ENCODE measurements around the gene NEDD4L.
"Not testable (repeated sequence)": the region's sequence is repeated elsewhere in the genome, so short reads cannot be mapped to it uniquely, and the experiment has no call there.

The NEDD4L gene

DNA sequence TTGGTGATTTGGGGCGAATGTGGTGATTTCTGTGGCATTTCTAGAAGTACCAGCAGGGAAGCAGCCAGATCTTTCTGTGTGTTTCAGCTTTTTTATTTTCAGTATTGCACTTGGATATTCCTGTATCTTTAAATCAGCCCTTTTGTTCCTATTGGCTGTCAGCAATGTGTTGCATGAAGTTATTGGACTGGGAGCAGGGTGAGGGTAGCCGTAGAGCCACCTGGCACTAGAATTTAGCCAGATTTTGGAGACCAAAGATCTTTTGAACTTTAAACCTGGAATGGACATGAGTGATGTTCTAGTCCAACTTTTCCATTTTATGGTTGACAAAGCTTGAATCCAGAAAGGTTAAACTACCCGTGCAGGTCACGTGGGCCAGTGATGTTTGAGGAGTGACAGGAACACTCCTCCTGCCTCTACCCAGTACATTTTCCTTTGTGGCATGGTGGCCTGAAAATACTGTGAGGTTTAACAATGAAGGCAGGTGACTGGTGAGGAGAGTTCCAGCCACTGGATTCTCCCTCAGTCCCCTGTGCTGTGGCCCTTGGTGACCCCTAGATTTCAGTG lies 122.3 kb downstream of the NEDD4L start:
- peaks cover 10% of the 10 kb centered on the region for H3K27me3 Mint-ChIP-seq
- no peak overlapping the region for H3K4me3 Mint-ChIP-seq
- H3K4me1 Mint-ChIP-seq = no peaks in the 10 kb centered on the region
- H3K27ac Mint-ChIP-seq = no peak overlapping the region
- H3K9me3 Mint-ChIP-seq = no peaks in the 10 kb centered on the region
- CTCF ChIA-PET = no interaction called here
- no peaks in the 10 kb centered on the region for H3K36me3 Mint-ChIP-seq
- no peak for DNase-seq

GRCh38 chr18:58167073-58167472 lies 123.0 kb downstream of the NEDD4L start:
- Mint-ChIP-seq H3K4me1 (no peaks in the 10 kb centered on the region), H3K4me3 (no peak overlapping the region), H3K27ac (no peak overlapping the region), H3K36me3 (no peaks in the 10 kb centered on the region), H3K27me3 (peaks cover 7% of the 10 kb centered on the region), H3K9me3 (no peaks in the 10 kb centered on the region)
- CTCF ChIA-PET = no interaction called here
- no peak for DNase-seq

DNA sequence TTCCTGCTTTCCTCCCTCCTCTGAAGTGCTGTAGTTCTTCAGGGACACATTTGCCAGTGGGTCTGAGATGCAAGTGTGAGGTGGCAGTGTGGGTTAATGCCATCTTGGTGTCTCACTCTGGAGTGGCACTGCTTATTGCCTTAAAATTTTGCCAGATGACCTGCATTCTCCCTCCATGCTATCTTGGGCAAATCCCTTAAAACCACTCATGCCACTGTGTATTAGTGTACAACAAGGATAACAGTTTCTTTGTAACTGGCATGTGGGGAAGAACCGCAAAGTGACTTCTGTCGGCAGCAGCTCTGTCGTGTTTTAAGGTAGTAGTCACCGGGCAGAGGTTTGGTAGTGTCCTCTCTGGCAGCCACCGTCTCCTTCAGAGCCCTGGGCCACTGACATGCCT lies 124.2 kb downstream of the NEDD4L start:
- no peak for DNase-seq
- no peaks in the 10 kb centered on the region for H3K4me1 Mint-ChIP-seq
- H3K27ac Mint-ChIP-seq = no peak overlapping the region
- no peaks in the 10 kb centered on the region for H3K36me3 Mint-ChIP-seq
- CTCF ChIA-PET = no interaction called here
- peaks cover 5% of the 10 kb centered on the region for H3K27me3 Mint-ChIP-seq
- H3K4me3 Mint-ChIP-seq = no peak overlapping the region
- H3K9me3 Mint-ChIP-seq = no peaks in the 10 kb centered on the region

DNA sequence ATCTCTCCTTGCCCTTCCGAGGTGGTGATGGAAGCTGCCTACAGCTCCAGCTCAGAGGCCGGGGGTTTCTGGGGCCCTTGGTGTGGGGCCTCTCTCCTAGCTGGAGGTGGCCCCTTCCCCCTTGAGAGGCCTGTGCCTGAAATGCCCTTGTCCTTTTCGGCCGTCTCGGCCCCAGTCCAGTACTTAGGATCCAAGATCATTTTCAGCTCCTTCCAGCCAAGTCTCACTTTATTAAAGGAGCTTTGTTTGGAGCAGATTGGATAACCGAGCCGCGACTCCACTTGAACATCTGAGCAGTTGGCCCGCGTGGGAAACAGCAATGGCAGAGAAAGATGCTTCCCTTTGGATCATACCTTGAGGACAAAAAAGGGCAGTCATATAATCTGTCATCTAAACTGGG lies 125.0 kb downstream of the NEDD4L start:
- H3K36me3 Mint-ChIP-seq = no peaks in the 10 kb centered on the region
- H3K4me3 Mint-ChIP-seq = no peak overlapping the region
- peaks cover 7% of the 10 kb centered on the region for H3K27me3 Mint-ChIP-seq
- no peak overlapping the region for H3K27ac Mint-ChIP-seq
- H3K4me1 Mint-ChIP-seq = no peaks in the 10 kb centered on the region
- no peak for DNase-seq
- no peaks in the 10 kb centered on the region for H3K9me3 Mint-ChIP-seq
- CTCF ChIA-PET = no interaction called here

DNA sequence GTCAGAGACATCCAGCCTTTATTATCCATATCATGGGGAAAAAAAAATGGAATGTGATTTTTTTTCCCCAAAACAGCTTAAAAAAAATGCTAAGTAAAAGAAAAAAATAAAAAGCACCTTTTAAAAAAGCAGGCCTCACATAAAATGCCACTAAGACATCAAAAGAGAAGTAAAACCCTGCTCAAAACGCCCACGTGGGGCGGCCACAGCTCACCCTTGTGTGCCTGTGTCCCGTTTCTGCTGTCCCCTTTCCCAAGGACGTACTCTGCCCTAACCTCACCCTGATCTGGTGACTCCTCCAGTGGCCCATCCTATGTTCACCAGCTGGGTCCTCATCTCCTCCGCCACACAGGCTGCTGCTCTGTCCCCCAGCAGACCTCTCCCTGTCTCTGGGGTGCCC lies 125.4 kb downstream of the NEDD4L start:
- CTCF ChIA-PET = no interaction called here

DNA sequence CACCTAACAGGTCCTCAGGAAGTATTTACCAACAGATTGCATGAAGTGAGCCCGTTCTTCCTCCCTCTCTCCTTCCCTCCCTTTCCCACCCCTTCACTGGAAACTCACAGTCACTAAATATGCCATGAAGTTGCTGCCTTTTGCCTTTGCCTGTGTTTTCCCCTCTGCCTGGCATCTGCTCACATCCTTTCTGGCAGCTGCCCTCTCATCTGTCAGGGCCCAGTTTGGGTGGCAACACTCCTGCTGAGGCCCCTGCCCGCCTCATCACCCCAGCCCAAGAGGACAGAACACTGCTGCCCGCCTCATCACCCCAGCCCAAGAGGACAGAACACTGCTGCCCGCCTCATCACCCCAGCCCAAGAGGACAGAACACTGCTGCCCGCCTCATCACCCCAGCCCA lies 126.0 kb downstream of the NEDD4L start:
- H3K4me3 Mint-ChIP-seq, H3K27ac Mint-ChIP-seq, H3K36me3 Mint-ChIP-seq, CTCF ChIA-PET, H3K4me1 Mint-ChIP-seq, H3K9me3 Mint-ChIP-seq, DNase-seq: not testable (repeated sequence)
- H3K27me3 Mint-ChIP-seq = peaks cover 13% of the 10 kb centered on the region

More for the DNA sequence above, 125.4 kb downstream of the NEDD4L start:
- H3K27ac Mint-ChIP-seq = no peak overlapping the region
- H3K4me3 Mint-ChIP-seq = no peak overlapping the region
- H3K36me3 Mint-ChIP-seq = no peaks in the 10 kb centered on the region
- DNase-seq = no peak
- H3K9me3 Mint-ChIP-seq = no peaks in the 10 kb centered on the region
- peaks cover 12% of the 10 kb centered on the region for H3K27me3 Mint-ChIP-seq
- H3K4me1 Mint-ChIP-seq = no peaks in the 10 kb centered on the region

DNA sequence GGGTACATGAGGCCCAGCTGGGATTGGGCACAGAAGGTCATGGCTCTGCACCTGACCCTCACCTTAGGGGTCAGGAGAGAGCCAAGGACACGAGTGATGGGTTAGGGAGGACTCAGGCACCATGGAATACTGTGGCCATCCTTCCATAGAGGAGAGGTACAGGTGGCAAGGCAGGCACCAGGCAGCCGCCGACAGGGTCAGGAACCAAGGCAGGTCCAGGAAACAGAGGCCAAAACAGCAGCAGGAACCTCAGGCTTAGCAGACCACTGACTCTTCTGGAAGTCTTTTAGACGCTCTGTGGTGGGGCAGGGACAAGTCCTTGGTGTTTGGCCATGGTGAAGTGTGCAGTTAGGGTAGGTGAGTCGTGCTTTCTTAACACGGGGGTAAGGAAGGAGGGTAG lies 128.0 kb downstream of the NEDD4L start:
- no peak for DNase-seq
- H3K27ac Mint-ChIP-seq = no peak overlapping the region
- CTCF ChIA-PET = interaction anchor here (1.5 kb wide), 1 partner anchor 38 kb away, joined by 3 read pairs; no protein-coding TSS in a partner anchor
- no peak overlapping the region for H3K4me3 Mint-ChIP-seq
- peaks cover 12% of the 10 kb centered on the region for H3K27me3 Mint-ChIP-seq
- no peaks in the 10 kb centered on the region for H3K9me3 Mint-ChIP-seq
- H3K36me3 Mint-ChIP-seq = no peaks in the 10 kb centered on the region
- H3K4me1 Mint-ChIP-seq = no peaks in the 10 kb centered on the region

- DNase-seq = no peak
- CTCF ChIA-PET = interaction anchor here (2.0 kb wide), 1 partner anchor 9 kb away, joined by 6 read pairs; no protein-coding TSS in a partner anchor
- Mint-ChIP-seq H3K36me3 (no peaks in the 10 kb centered on the region), H3K4me1 (no peaks in the 10 kb centered on the region), H3K27ac (no peak overlapping the region), H3K9me3 (no peaks in the 10 kb centered on the region), H3K4me3 (no peak overlapping the region), H3K27me3 (peaks cover 8% of the 10 kb centered on the region)
These were observed 130.3 kb downstream of the NEDD4L start for GRCh38 chr18:58174285-58174684.

- no peaks in the 10 kb centered on the region for H3K9me3 Mint-ChIP-seq
- CTCF ChIA-PET = no interaction called here
- peaks cover 11% of the 10 kb centered on the region for H3K27me3 Mint-ChIP-seq
- H3K27ac Mint-ChIP-seq = no peak overlapping the region
- no peak overlapping the region for H3K4me3 Mint-ChIP-seq
- H3K36me3 Mint-ChIP-seq = no peaks in the 10 kb centered on the region
- no peaks in the 10 kb centered on the region for H3K4me1 Mint-ChIP-seq
- no peak for DNase-seq
These were observed 131.2 kb downstream of the NEDD4L start for GRCh38 chr18:58175122-58175785.

GRCh38 chr18:58175786-58176176 lies 131.8 kb downstream of the NEDD4L start:
- Mint-ChIP-seq H3K4me1 (no peaks in the 10 kb centered on the region), H3K4me3 (no peak overlapping the region), H3K36me3 (no peaks in the 10 kb centered on the region), H3K27ac (no peak overlapping the region), H3K9me3 (no peaks in the 10 kb centered on the region), H3K27me3 (peaks cover 12% of the 10 kb centered on the region)
- CTCF ChIA-PET = no interaction called here
- DNase-seq = no peak

DNA sequence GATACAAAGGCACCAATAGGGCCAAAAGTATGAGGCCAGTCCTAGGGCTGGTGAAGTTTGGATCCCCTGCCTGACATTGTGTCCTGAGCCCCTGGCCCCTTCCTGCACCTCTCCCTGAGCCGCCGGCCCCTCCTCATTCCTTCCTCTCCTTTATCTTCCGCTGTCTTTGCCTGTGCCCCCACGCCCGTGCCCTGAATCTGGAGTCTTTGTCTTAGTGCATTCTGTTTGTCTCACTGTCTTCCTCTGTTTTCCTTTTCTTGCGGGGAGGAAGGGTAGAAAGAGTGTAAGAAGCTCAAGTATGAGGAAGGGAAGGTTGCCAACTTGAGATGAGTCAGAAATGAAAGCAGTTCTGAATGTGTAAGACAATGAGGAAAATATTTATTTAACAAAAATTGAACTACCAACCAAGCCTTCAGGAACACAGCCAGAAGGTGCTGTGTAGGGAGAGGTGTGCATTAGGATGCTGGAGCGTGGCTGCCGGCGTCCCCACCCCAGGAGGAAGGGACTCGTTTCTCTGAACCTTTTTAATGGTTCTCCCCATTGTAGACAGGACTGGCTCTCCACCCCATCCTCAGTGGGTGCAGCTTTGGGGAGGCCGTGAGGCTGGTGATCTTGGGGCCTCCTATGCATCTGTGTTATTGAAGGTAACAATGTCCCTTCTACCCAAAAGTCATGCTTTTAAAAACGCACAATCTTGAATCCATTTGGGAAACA lies 133.1 kb downstream of the NEDD4L start:
- DNase-seq = no peak
- no peaks in the 10 kb centered on the region for H3K4me1 Mint-ChIP-seq
- no peaks in the 10 kb centered on the region for H3K36me3 Mint-ChIP-seq
- H3K27ac Mint-ChIP-seq = no peak overlapping the region
- no peak overlapping the region for H3K4me3 Mint-ChIP-seq
- no peaks in the 10 kb centered on the region for H3K9me3 Mint-ChIP-seq
- peaks cover 15% of the 10 kb centered on the region for H3K27me3 Mint-ChIP-seq
- CTCF ChIA-PET = interaction anchor here (0.6 kb wide), 1 partner anchor 55 kb away, joined by 3 read pairs; no protein-coding TSS in a partner anchor

- CTCF ChIA-PET = no interaction called here
- Mint-ChIP-seq H3K9me3 (no peaks in the 10 kb centered on the region), H3K4me1 (no peaks in the 10 kb centered on the region), H3K27ac (no peak overlapping the region), H3K36me3 (no peaks in the 10 kb centered on the region), H3K4me3 (no peak overlapping the region), H3K27me3 (peaks cover 15% of the 10 kb centered on the region)
- DNase-seq = no peak
These were observed 134.0 kb downstream of the NEDD4L start for GRCh38 chr18:58177896-58178470.

DNA sequence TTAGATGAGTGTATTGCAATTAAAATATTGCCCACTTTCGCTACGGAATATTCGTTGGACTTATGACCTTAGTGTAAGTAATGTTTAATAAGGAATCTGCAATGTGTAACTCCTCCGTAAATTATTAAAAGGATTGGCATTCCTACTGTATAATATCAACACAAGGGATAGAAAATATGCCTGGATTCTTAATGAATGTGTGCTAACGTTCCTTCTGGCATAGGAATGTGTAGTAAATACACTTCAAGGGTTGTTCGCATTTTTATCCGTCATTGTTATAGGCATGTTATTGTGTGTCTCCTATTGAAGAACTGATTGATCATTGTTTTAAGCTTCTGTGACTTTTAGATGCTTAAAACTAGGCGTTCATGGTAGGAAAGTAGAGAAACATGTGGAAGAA lies 134.5 kb downstream of the NEDD4L start:
- Mint-ChIP-seq H3K27me3 (peaks cover 15% of the 10 kb centered on the region), H3K36me3 (no peaks in the 10 kb centered on the region), H3K27ac (no peak overlapping the region), H3K4me1 (no peaks in the 10 kb centered on the region), H3K9me3 (no peaks in the 10 kb centered on the region), H3K4me3 (no peak overlapping the region)
- DNase-seq = no peak
- CTCF ChIA-PET = interaction anchor here (0.5 to 1.1 kb wide), 2 partner anchors 34 to 143 kb away, joined by 4 to 5 read pairs; no protein-coding TSS in a partner anchor

DNA sequence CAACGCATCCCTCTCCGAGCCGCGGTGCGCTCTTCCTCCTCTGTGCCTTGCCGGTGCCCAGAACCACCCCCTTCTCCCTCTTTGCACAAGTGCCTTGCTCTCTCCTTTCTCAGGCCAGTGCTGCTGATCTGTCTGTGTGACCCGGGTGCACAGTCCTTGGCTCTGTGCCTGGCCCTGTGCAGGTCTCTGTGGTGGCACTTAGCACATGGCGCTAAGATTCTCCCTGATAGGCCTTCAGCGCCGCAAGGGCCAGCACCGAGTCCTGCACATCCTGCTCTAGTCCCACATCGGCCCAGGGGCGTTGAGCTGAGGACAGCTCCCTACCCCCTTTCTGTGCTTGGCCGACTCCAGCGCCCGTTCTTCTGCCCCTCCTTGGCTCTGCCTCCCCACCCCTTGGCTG lies 136.1 kb downstream of the NEDD4L start:
- Mint-ChIP-seq H3K4me1 (no peaks in the 10 kb centered on the region), H3K27ac (no peak overlapping the region), H3K36me3 (no peaks in the 10 kb centered on the region), H3K4me3 (no peak overlapping the region), H3K9me3 (no peaks in the 10 kb centered on the region), H3K27me3 (peaks cover 11% of the 10 kb centered on the region)
- CTCF ChIA-PET = interaction anchor here (1.4 to 1.9 kb wide), 2 partner anchors 142 to 298 kb away, joined by 5 to 11 read pairs; no protein-coding TSS in a partner anchor
- DNase-seq = no peak

Data from activated naive CD4-positive, alpha-beta T cell treated with anti-CD3 and anti-CD28 coated beads, Interleukin-2, amount 10 ng/mL, durations not matched to agents 7 days and 5 days (primary cell).